ENCODE results near the gene FRMD8. TPM values are rescaled to one million over a fixed set of nuclear protein-coding genes. Genes with fewer than 3 reads are reported as not detected.

FRMD8 gene
- total RNA-seq, 4 donors from 2014 or later, result 30.4 to 37.3 (median 34.7) TPM

DNA sequence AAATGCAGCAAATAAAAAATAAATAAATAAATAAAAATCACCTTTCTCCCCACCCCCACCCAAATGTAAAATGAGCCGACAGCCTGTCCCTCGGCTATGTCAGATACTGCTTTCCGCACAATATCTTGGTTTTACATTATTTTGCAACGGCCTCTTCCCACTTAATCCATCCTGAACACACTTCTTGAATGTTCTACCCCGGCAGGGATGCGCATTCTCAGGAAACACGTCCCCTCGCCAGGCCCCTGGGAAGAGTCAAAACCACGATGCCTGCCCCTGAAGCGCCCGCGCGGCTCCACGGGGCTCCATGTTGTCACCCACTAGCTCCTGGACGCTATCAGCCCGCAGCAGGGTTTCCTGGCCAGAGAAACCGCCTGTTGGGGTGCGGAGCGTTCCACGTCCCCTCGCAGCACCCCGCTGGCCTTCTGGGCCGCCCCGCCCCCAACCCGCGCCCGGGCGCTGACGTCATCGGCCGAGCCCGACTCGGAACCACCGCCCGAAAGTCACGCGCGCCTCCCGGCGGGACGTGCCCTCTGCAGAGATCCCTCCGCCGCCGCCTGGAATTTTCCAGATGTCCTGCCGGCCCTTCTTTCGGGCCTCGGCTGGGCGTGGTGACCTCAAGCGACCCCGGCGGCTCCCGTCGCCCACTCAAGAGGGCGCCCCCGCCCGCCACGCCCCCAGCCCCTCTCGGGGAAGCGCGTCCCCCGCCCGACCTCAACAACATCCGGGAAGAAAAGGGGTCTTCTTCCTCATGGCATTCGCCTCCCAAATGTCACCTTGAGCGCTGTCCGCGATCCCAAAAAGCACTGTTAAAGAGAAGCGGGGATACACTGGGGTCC, 35.6 kb downstream of the FRMD8 start:
- no peaks in the 10 kb centered on the region for H3K9me3 ChIP-seq

DNA sequence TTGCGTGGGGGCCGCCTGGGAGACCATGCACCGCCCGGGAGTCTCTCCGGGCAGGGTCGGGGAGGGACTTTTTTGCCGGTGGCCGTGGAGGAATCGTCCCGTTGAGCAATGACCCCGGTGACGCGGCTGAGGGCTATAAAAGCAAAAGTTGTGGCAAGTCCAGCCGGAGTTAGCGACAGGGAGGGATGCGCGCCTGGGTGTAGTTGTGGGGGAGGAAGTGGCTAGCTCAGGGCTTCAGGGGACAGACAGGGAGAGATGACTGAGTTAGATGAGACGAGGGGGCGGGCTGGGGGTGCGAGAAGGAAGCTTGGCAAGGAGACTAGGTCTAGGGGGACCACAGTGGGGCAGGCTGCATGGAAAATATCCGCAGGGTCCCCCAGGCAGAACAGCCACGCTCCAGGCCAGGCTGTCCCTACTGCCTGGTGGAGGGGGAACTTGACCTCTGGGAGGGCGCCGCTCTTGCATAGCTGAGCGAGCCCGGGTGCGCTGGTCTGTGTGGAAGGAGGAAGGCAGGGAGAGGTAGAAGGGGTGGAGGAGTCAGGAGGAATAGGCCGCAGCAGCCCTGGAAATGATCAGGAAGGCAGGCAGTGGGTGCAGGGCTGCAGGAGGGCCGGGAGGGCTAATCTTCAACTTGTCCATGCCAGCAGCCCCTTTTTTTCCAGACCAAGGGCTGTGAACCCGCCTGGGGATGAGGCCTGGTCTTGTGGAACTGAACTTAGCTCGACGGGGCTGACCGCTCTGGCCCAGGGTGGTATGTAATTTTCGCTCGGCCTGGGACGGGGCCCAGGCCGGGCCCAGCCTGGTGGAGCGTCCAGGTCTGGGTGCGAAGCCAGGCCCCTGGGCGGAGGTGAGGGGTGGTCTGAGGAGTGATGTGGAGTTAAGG, 36.4 kb downstream of the FRMD8 start, which contains the start of gene NEAT1:
Gene NEAT1, plus strand, starts transcription at position 166 of the 883 bp plus-strand sequence.
- Histone ChIP-seq H3K9me3 (no peaks in the 10 kb centered on the region), H3K4me3 (peak within 1 kb of the TSS; percentile 71 to 81 (median 74)), H3K4me1 (peaks cover 37 to 55% (median 51%) of the 10 kb centered on the region in 4 donors), H3K27me3 (no peaks in the 10 kb centered on the region), H3K27ac (replicated peaks in 1 of 4) (peak within 1 kb of the TSS; percentile 97 to 99 (median 99)), H3K36me3 (peaks cover 15 to 48% (median 24%) of the 10 kb centered on the region in 4 donors)
- peak; percentile 100 for DNase-seq (ENCODE audit: extremely low spot score)
- under 1% methylated on average over 36 of the region's 40 CpGs for WGBS
- TF ChIP-seq POLR2AphosphoS5 (IDR thresholded peaks at IDR 0.05) (peak in 1 of 2 donors; percentile 100), POLR2A (IDR thresholded peaks at IDR 0.05; ENCODE audit: low read depth) (peak; percentile 100), EP300 (IDR thresholded peaks at IDR 0.05) (peak; percentile 22)
- TF ChIP-seq, protein P1, sequence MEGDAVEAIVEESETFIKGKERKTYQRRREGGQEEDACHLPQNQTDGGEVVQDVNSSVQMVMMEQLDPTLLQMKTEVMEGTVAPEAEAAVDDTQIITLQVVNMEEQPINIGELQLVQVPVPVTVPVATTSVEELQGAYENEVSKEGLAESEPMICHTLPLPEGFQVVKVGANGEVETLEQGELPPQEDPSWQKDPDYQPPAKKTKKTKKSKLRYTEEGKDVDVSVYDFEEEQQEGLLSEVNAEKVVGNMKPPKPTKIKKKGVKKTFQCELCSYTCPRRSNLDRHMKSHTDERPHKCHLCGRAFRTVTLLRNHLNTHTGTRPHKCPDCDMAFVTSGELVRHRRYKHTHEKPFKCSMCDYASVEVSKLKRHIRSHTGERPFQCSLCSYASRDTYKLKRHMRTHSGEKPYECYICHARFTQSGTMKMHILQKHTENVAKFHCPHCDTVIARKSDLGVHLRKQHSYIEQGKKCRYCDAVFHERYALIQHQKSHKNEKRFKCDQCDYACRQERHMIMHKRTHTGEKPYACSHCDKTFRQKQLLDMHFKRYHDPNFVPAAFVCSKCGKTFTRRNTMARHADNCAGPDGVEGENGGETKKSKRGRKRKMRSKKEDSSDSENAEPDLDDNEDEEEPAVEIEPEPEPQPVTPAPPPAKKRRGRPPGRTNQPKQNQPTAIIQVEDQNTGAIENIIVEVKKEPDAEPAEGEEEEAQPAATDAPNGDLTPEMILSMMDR (IDR thresholded peaks at IDR 0.05), result no peak
- intact Hi-C loops (cut with DNase I), result loop anchor here (2.0 kb wide), 1 partner anchor 76 kb away; the partner anchor contains the start of gene MALAT1

More for the DNA sequence above, 35.6 kb downstream of the FRMD8 start:
- Histone ChIP-seq H3K4me1 (peaks cover 41 to 55% (median 51%) of the 10 kb centered on the region in 4 donors), H3K4me3 (peak overlapping the region; percentile 71 to 81 (median 74)), H3K27me3 (no peaks in the 10 kb centered on the region), H3K27ac (replicated peaks in 1 of 4) (peak overlapping the region; percentile 97 to 99 (median 99)), H3K36me3 (peaks cover 12 to 39% (median 18%) of the 10 kb centered on the region in 4 donors)
- intact Hi-C loops (cut with DNase I), result loop anchor here (2.0 kb wide), 2 partner anchors 57 to 77 kb away; partner anchors contain the start of gene MALAT1
- WGBS, result 2% methylated on average over 9 of the region's 68 CpGs
- TF ChIP-seq, protein P1 (IDR thresholded peaks at IDR 0.05), result no peak
- TF ChIP-seq EP300 (IDR thresholded peaks at IDR 0.05) (peak; percentile 96), POLR2AphosphoS5 (IDR thresholded peaks at IDR 0.05) (peak in 1 of 2 donors; percentile 100), POLR2A (IDR thresholded peaks at IDR 0.05; ENCODE audit: low read depth) (peak; percentile 91)
- DNase-seq (ENCODE audit: extremely low spot score), result peak; percentile 99

DNA sequence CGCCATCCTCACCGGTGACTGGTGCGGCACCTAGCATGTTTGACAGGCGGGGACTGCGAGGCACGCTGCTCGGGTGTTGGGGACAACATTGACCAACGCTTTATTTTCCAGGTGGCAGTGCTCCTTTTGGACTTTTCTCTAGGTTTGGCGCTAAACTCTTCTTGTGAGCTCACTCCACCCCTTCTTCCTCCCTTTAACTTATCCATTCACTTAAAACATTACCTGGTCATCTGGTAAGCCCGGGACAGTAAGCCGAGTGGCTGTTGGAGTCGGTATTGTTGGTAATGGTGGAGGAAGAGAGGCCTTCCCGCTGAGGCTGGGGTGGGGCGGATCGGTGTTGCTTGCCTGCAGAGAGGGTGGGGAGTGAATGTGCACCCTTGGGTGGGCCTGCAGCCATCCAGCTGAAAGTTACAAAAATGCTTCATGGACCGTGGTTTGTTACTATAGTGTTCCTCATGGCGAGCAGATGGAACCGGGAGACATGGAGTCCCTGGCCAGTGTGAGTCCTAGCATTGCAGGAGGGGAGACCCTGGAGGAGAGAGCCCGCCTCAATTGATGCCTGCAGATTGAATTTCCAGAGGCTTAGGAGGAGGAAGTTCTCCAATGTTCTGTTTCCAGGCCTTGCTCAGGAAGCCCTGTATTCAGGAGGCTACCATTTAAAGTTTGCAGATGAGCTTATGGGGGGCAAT, 37.2 kb downstream of the FRMD8 start:
- Histone ChIP-seq H3K4me1 (peaks cover 36 to 55% (median 51%) of the 10 kb centered on the region in 4 donors), H3K27me3 (no peaks in the 10 kb centered on the region), H3K36me3 (peaks cover 15 to 54% (median 24%) of the 10 kb centered on the region in 4 donors), H3K4me3 (peak overlapping the region; percentile 71 to 81 (median 74)), H3K9me3 (no peaks in the 10 kb centered on the region), H3K27ac (replicated peaks in 1 of 4) (peak overlapping the region; percentile 97 to 99 (median 99))
- TF ChIP-seq EP300 (IDR thresholded peaks at IDR 0.05) (no peak), POLR2A (IDR thresholded peaks at IDR 0.05; ENCODE audit: low read depth) (no peak), POLR2AphosphoS5 (IDR thresholded peaks at IDR 0.05) (no peak)
- TF ChIP-seq, protein P1 (IDR thresholded peaks at IDR 0.05), result no peak
- no peak for DNase-seq (ENCODE audit: extremely low spot score)
- 2% methylated on average over 17 of the region's 19 CpGs for WGBS
- intact Hi-C loops (cut with DNase I), result loop anchor here (2.0 kb wide), 1 partner anchor 75 kb away; the partner anchor contains the start of gene MALAT1
